H9 (cell line): ENCODE data around the gene TPP1. TPM values are rescaled to one million over a fixed set of nuclear protein-coding genes. Genes with fewer than 3 reads are reported as not detected.

ENCODE experiments used
- DNase-seq: peaks from one replicate; pipeline ENCODE4 v3.0.0-alpha.2; 2017
- H2AFZ ChIP-seq: one replicate; pipeline ENCODE4 v1.6.1; 2013; ENCODE audit warnings: mild to moderate bottlenecking, low read length, control low read depth, moderate library complexity
- H2AK5ac ChIP-seq: 2 replicates; pipeline ENCODE4 v1.6.1; 2013; ENCODE audit warnings: low read length, control low read depth, mixed read lengths; ENCODE audit not compliant: insufficient read length
- H2BK120ac ChIP-seq: one replicate; pipeline ENCODE4 v1.6.1; 2013; ENCODE audit warnings: low read depth, mild to moderate bottlenecking, low read length, control low read depth, inconsistent platforms; ENCODE audit not compliant: poor library complexity, severe bottlenecking
- H2BK12ac ChIP-seq: 2 replicates; pipeline ENCODE4 v1.6.1; 2013; ENCODE audit warnings: low read length, control low read depth, mixed read lengths, low read depth; ENCODE audit not compliant: insufficient read length
- H2BK15ac ChIP-seq: 2 replicates; pipeline ENCODE4 v1.6.1; 2013; ENCODE audit warnings: low read depth, low read length, control low read depth
- H2BK20ac ChIP-seq: one replicate; pipeline ENCODE4 v1.6.1; 2013; ENCODE audit warnings: low read depth, mild to moderate bottlenecking, low read length, control low read depth, inconsistent platforms; ENCODE audit not compliant: poor library complexity, severe bottlenecking
- H2BK5ac ChIP-seq: 2 replicates; pipeline ENCODE4 v1.6.1; 2013; ENCODE audit warnings: low read length, control low read depth, mixed read lengths; ENCODE audit not compliant: insufficient read length
- H3K14ac ChIP-seq: 2 replicates; pipeline ENCODE4 v1.6.1; 2013; ENCODE audit warnings: low read length, control low read depth; ENCODE audit not compliant: insufficient read depth
- H3K18ac ChIP-seq: 2 replicates; pipeline ENCODE4 v1.6.1; 2013; ENCODE audit warnings: low read depth, mild to moderate bottlenecking, mixed read lengths, low read length, control low read depth; ENCODE audit not compliant: insufficient read length
- H3K23ac ChIP-seq: 2 replicates; pipeline ENCODE4 v1.6.1; 2013; ENCODE audit warnings: low read length, control low read depth, mixed read lengths, low read depth; ENCODE audit not compliant: insufficient read length
- H3K23me2 ChIP-seq: 2 replicates; pipeline ENCODE4 v1.6.1; 2013; ENCODE audit warnings: low read depth, mild to moderate bottlenecking, mixed read lengths, low read length, control low read depth; ENCODE audit not compliant: insufficient read length, poor library complexity, severe bottlenecking
- H3K27ac ChIP-seq: 2 replicates; pipeline ENCODE4 v1.5.1; 2013; ENCODE audit warnings: low read length, control low read depth, mixed read lengths, low read depth; ENCODE audit not compliant: insufficient read length
- H3K27me3 ChIP-seq: 2 replicates; pipeline ENCODE4 v1.6.1; 2013; ENCODE audit warnings: low read length, control low read depth, inconsistent platforms; ENCODE audit not compliant: insufficient read depth
- H3K4ac ChIP-seq: 2 replicates; pipeline ENCODE4 v1.6.1; 2013; ENCODE audit warnings: low read depth, mild to moderate bottlenecking, control low read depth, inconsistent platforms, low read length, moderate library complexity
- H3K4me1 ChIP-seq: 2 replicates; pipeline ENCODE4 v1.6.1; 2013; ENCODE audit warnings: low read length, control low read depth, inconsistent platforms; ENCODE audit not compliant: insufficient read depth
- H3K4me2 ChIP-seq: 2 replicates; pipeline ENCODE4 v1.6.1; 2013; ENCODE audit warnings: low read length, control low read depth, mixed read lengths; ENCODE audit not compliant: insufficient read length, insufficient read depth
- H3K56ac ChIP-seq: 2 replicates; pipeline ENCODE4 v1.6.1; 2013; ENCODE audit warnings: low read depth, mild to moderate bottlenecking, mixed read lengths, low read length, control low read depth; ENCODE audit not compliant: insufficient read length
- H3K79me1 ChIP-seq: 2 replicates; pipeline ENCODE4 v1.6.1; 2013; ENCODE audit warnings: low read depth, mild to moderate bottlenecking, moderate library complexity, low read length, control low read depth, inconsistent platforms; ENCODE audit not compliant: insufficient read depth, poor library complexity, severe bottlenecking
- H3K79me2 ChIP-seq: 2 replicates; pipeline ENCODE4 v1.6.1; 2013; ENCODE audit warnings: low read length, control low read depth, inconsistent platforms; ENCODE audit not compliant: insufficient read depth
- H3K9ac ChIP-seq: 2 replicates; pipeline ENCODE4 v1.6.1; 2013; ENCODE audit warnings: low read length, control low read depth, mixed read lengths; ENCODE audit not compliant: insufficient read length; ENCODE audit errors: extremely low read depth
- H3K9me3 ChIP-seq: one replicate; pipeline ENCODE4 v1.6.1; 2013; ENCODE audit warnings: low read depth, low read length, inconsistent platforms; ENCODE audit not compliant: control insufficient read depth
- H3T11ph ChIP-seq: one replicate; pipeline ENCODE4 v1.6.1; 2013; ENCODE audit warnings: mild to moderate bottlenecking, low read length, control low read depth, inconsistent platforms
- H4K20me1 ChIP-seq: one replicate; pipeline ENCODE4 v1.6.1; 2013; ENCODE audit not compliant: control insufficient read depth, insufficient read length, insufficient read depth
- H4K5ac ChIP-seq: 2 replicates; pipeline ENCODE4 v1.6.1; 2013; ENCODE audit warnings: low read depth, mild to moderate bottlenecking, mixed read lengths, low read length, control low read depth; ENCODE audit not compliant: insufficient read length
- H4K8ac ChIP-seq: replicated peaks from 2 replicates; pipeline ENCODE4 v1.6.1; 2013; ENCODE audit warnings: low read length, control low read depth, mixed read lengths, low read depth; ENCODE audit not compliant: insufficient read length
- H4K91ac ChIP-seq: 2 replicates; pipeline ENCODE4 v1.6.1; 2013; ENCODE audit warnings: low read depth, mild to moderate bottlenecking, moderate library complexity, mixed read lengths, low read length, control low read depth; ENCODE audit not compliant: insufficient read length
- H3K27ac Mint-ChIP-seq, 3 experiments: 2 replicates in 2 of 3; 3 replicates in 1 of 3; pipeline ENCODE4 v1.8.0; 2020 to 2021; ENCODE audit warnings: mixed read lengths in 3 of 3, mild to moderate bottlenecking in 1 of 3, moderate library complexity in 1 of 3
- H3K27me3 Mint-ChIP-seq: 2 replicates; pipeline ENCODE4 v1.8.0; 2021; ENCODE audit warnings: low read depth, mild to moderate bottlenecking, moderate library complexity, mixed read lengths
- H3K36me3 Mint-ChIP-seq, 3 experiments: 2 replicates in 2 of 3; 3 replicates in 1 of 3; pipeline ENCODE4 v1.8.0; 2020 to 2021; ENCODE audit warnings: low read depth in 3 of 3, mixed read lengths in 3 of 3; ENCODE audit not compliant: insufficient read depth in 1 of 3
- H3K4me1 Mint-ChIP-seq, 2 experiments: 2 replicates each; pipeline ENCODE4 v1.8.0; 2020; ENCODE audit warnings: mixed read lengths in 2 of 2
- H3K4me3 Mint-ChIP-seq, 2 experiments: 2 replicates in 1 of 2; 3 replicates in 1 of 2; pipeline ENCODE4 v1.8.0; 2020 to 2021; ENCODE audit warnings: mild to moderate bottlenecking in 2 of 2, mixed read lengths in 2 of 2, moderate library complexity in 1 of 2
- H3K9me3 Mint-ChIP-seq, 2 experiments: 2 replicates in 1 of 2; 3 replicates in 1 of 2; pipeline ENCODE4 v1.8.0; 2020; ENCODE audit warnings: mild to moderate bottlenecking in 2 of 2, mixed read lengths in 2 of 2, moderate library complexity in 1 of 2
- WGBS: extraction: QIAGEN DNeasy Blood & Tissue Kit; methylation state at CpG from one replicate; pipeline ENCODE4 v1.1.7; 2013; ENCODE audit warnings: missing lambda C conversion rate, low lambda C conversion rate, mixed read lengths; ENCODE audit not compliant: insufficient read length; ENCODE audit errors: extremely low coverage; 5-methylcytosine and 5-hydroxymethylcytosine counted together
- total RNA-seq: library from RNA; stranded (reverse); gene quantifications from 2 replicates; pipeline ENCODE4 v1.2.1, GENCODE V29; 2021
- TF ChIP-seq, protein P1 (sequence below): fragments of 200-600 bp; sonication (generic); conservative IDR thresholded peaks from 3 replicates; pipeline ENCODE4 v1.8.0; 2021; ENCODE audit warnings: antibody characterized with exemption, mild to moderate bottlenecking

The TPP1 gene
- total RNA-seq, 1 experiment from 2014 or later = 37.2 TPM

DNA sequence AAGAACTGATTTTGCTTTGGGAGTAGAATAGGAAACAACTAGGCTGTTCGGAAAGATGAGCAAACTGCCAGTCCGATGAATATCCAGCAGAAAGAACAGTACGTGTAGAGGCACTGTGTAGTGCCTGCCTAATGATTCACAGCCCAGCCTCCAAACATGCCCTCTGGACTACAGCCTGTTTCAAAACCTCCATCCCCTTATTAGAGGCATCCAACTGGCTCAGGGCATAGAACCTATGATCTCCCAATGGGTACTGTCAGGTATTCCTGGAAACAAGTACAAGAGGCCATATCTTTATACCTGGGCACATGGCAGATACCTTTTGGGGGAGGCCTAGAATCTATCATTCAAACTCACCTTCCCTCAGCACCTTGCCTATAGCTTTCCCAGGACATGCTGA, 20.7 kb downstream of the TPP1 start:
- no peak overlapping the region for H2BK120ac ChIP-seq
- no peak overlapping the region for H4K8ac ChIP-seq
- no peak overlapping the region for H3K56ac ChIP-seq
- no CpG with 5 or more reads among the region's 3 CpGs for WGBS
- H2BK20ac ChIP-seq = no peak overlapping the region
- TF ChIP-seq, protein P1, sequence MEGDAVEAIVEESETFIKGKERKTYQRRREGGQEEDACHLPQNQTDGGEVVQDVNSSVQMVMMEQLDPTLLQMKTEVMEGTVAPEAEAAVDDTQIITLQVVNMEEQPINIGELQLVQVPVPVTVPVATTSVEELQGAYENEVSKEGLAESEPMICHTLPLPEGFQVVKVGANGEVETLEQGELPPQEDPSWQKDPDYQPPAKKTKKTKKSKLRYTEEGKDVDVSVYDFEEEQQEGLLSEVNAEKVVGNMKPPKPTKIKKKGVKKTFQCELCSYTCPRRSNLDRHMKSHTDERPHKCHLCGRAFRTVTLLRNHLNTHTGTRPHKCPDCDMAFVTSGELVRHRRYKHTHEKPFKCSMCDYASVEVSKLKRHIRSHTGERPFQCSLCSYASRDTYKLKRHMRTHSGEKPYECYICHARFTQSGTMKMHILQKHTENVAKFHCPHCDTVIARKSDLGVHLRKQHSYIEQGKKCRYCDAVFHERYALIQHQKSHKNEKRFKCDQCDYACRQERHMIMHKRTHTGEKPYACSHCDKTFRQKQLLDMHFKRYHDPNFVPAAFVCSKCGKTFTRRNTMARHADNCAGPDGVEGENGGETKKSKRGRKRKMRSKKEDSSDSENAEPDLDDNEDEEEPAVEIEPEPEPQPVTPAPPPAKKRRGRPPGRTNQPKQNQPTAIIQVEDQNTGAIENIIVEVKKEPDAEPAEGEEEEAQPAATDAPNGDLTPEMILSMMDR = no peak
- H3K4ac ChIP-seq = no peak overlapping the region
- H2BK12ac ChIP-seq = no peak overlapping the region
- Mint-ChIP-seq H3K27me3 (no peaks in the 10 kb centered on the region), H3K9me3 (no peaks in the 10 kb centered on the region), H3K36me3 (peaks cover 6 to 49% (median 25%) of the 10 kb centered on the region in 3 experiments; a peak in 6 of 7 replicates), H3K4me1 (peaks cover 0 to 6% of the 10 kb centered on the region in 2 experiments; a peak in 2 of 4 replicates), H3K27ac (no peak overlapping the region), H3K4me3 (no peak overlapping the region)
- H3K4me1 ChIP-seq = peaks cover 3% of the 10 kb centered on the region; the same call in 1 of the 2 replicates
- no peak overlapping the region for H2AK5ac ChIP-seq
- H3K14ac ChIP-seq = no peak overlapping the region
- H3T11ph ChIP-seq = no peak overlapping the region
- no peak overlapping the region for H3K18ac ChIP-seq
- no peak overlapping the region for H3K23ac ChIP-seq
- H3K27me3 ChIP-seq = no peaks in the 10 kb centered on the region
- H2AFZ ChIP-seq = no peak overlapping the region
- H3K23me2 ChIP-seq = peaks cover 8% of the 10 kb centered on the region
- no peaks in the 10 kb centered on the region for H4K20me1 ChIP-seq
- H3K9me3 ChIP-seq = no peaks in the 10 kb centered on the region
- H4K5ac ChIP-seq = no peak overlapping the region
- H3K27ac ChIP-seq = no peak overlapping the region
- no peak overlapping the region for H2BK15ac ChIP-seq
- H3K4me2 ChIP-seq = no peak overlapping the region
- H3K9ac ChIP-seq = no peak overlapping the region
- no peaks in the 10 kb centered on the region for H3K79me1 ChIP-seq
- H3K79me2 ChIP-seq = peaks cover 7% of the 10 kb centered on the region; the same call in 1 of the 2 replicates
- no peak overlapping the region for H4K91ac ChIP-seq
- DNase-seq = no peak
- H2BK5ac ChIP-seq = no peak overlapping the region
